ENCODE measurements around the gene MAPK14.

DNA sequence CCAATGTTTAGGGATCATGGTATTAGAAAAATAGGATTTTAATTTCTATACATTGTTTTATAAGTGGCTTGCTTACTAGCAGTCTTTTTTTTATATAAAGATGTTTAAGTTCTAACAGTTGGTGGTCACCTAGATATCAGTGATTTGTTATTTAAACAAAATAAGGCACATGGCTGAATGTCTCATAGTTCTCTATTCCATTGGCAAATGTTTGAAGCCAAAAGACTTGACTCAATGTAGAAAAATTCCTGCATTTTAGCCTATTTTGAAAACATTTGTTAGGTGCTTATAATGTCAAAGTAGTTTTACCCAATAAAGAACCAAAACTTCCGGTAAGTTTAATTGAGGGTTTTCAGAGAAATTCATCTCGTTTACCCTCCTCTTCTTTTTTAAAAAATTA, 26.8 kb downstream of the MAPK14 start:
- TF ChIP-seq REST (IDR thresholded peaks at IDR 0.05; ENCODE audit: low read depth) = no peak
- no peak for TF ChIP-seq EP300 (IDR thresholded peaks at IDR 0.05; ENCODE audit: borderline replicate concordance)
- no peak for TF ChIP-seq YY1 (IDR thresholded peaks at IDR 0.05; ENCODE audit: low read depth)
- TF ChIP-seq, protein P1, sequence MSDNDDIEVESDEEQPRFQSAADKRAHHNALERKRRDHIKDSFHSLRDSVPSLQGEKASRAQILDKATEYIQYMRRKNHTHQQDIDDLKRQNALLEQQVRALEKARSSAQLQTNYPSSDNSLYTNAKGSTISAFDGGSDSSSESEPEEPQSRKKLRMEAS (IDR thresholded peaks at IDR 0.05) = no peak
- TF ChIP-seq, protein P2, sequence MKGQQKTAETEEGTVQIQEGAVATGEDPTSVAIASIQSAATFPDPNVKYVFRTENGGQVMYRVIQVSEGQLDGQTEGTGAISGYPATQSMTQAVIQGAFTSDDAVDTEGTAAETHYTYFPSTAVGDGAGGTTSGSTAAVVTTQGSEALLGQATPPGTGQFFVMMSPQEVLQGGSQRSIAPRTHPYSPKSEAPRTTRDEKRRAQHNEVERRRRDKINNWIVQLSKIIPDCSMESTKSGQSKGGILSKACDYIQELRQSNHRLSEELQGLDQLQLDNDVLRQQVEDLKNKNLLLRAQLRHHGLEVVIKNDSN (IDR thresholded peaks at IDR 0.05) = no peak
- no peak for TF ChIP-seq CREB1 (IDR thresholded peaks at IDR 0.05; ENCODE audit: low read depth)
- TF ChIP-seq TAF1 (IDR thresholded peaks at IDR 0.05; ENCODE audit: low read depth) = no peak
- no peak for TF ChIP-seq CEBPB (IDR thresholded peaks at IDR 0.05)
- TF ChIP-seq TCF12 (IDR thresholded peaks at IDR 0.05; ENCODE audit: low read depth) = no peak
- no peak for TF ChIP-seq ZBTB7A (IDR thresholded peaks at IDR 0.05; ENCODE audit: low read depth)

Data from Ishikawa (cell line).